Neuronal stem cell (in vitro differentiated cells): ENCODE data around the gene TXNDC11. TPM values are rescaled to one million over a fixed set of nuclear protein-coding genes. Genes with fewer than 3 reads are reported as not detected.
A peak's percentile ranks its signal among the peaks of the same experiment; 100 is the strongest.

Source experiments
- DNase-seq: peaks from one replicate; pipeline ENCODE4 v3.0.0-alpha.2; 2013; ENCODE audit warnings: low spot score
- H2AFZ ChIP-seq: one replicate; pipeline ENCODE4 v1.6.1; 2013; ENCODE audit warnings: mild to moderate bottlenecking, low read length, inconsistent platforms
- H2AK5ac ChIP-seq: 2 replicates; pipeline ENCODE4 v1.6.1; 2013; ENCODE audit warnings: low read depth, mild to moderate bottlenecking, inconsistent platforms, low read length, moderate library complexity, mixed read lengths
- H2BK120ac ChIP-seq: 2 replicates; pipeline ENCODE4 v1.6.1; 2013; ENCODE audit warnings: low read depth, mild to moderate bottlenecking, inconsistent platforms, low read length, moderate library complexity, mixed read lengths
- H2BK12ac ChIP-seq: one replicate; pipeline ENCODE4 v1.6.1; 2013; ENCODE audit warnings: low read length, inconsistent platforms
- H2BK15ac ChIP-seq: 2 replicates; pipeline ENCODE4 v1.6.1; 2013; ENCODE audit warnings: mild to moderate bottlenecking, low read length, inconsistent platforms, mixed read lengths
- H2BK5ac ChIP-seq: one replicate; pipeline ENCODE4 v1.6.1; 2013; ENCODE audit warnings: inconsistent platforms, mild to moderate bottlenecking, low read length, moderate library complexity
- H3K14ac ChIP-seq: one replicate; pipeline ENCODE4 v1.6.1; 2013; ENCODE audit warnings: low read length, inconsistent platforms
- H3K18ac ChIP-seq: 2 replicates; pipeline ENCODE4 v1.6.1; 2013; ENCODE audit warnings: low read length, inconsistent platforms
- H3K23ac ChIP-seq: 2 replicates; pipeline ENCODE4 v1.6.1; 2013; ENCODE audit warnings: low read depth, mild to moderate bottlenecking, mixed read lengths, low read length, inconsistent platforms; ENCODE audit not compliant: poor library complexity
- H3K27ac ChIP-seq: replicated peaks from 3 replicates; pipeline ENCODE4 v1.5.1; 2013; ENCODE audit warnings: low read length, inconsistent platforms
- H3K27me3 ChIP-seq, 3 experiments: 2 replicates each; pipeline ENCODE4 v1.6.1; 2013; ENCODE audit warnings: low read length in 3 of 3, mild to moderate bottlenecking in 2 of 3, inconsistent platforms in 1 of 3, low read depth in 1 of 3, mixed read lengths in 1 of 3, moderate library complexity in 1 of 3; ENCODE audit not compliant: control insufficient read depth in 3 of 3, insufficient read depth in 3 of 3
- H3K36me3 ChIP-seq, 2 donors: replicated peaks in 1 of 2; 2 replicates each; pipeline ENCODE4 v1.6.1; 2013; ENCODE audit warnings: low read length in 2 of 2; ENCODE audit not compliant: control insufficient read depth in 2 of 2, insufficient read depth in 2 of 2
- H3K4ac ChIP-seq: 2 replicates; pipeline ENCODE4 v1.6.1; 2013; ENCODE audit warnings: inconsistent platforms, mild to moderate bottlenecking, low read length, moderate library complexity
- H3K4me1 ChIP-seq, 2 donors: 1 replicate in 1 of 2; 2 replicates in 1 of 2; pipeline ENCODE4 v1.6.1; 2013; ENCODE audit warnings: low read length in 2 of 2, low read depth in 1 of 2; ENCODE audit not compliant: control insufficient read depth in 2 of 2, insufficient read depth in 1 of 2
- H3K4me2 ChIP-seq: one replicate; pipeline ENCODE4 v1.6.1; 2013; ENCODE audit warnings: mild to moderate bottlenecking, low read length, inconsistent platforms; ENCODE audit not compliant: insufficient read depth, poor library complexity, severe bottlenecking
- H3K4me3 ChIP-seq, 2 donors: 2 replicates each; pipeline ENCODE4 v1.5.1; 2013; ENCODE audit warnings: low read length in 2 of 2, mild to moderate bottlenecking in 2 of 2, inconsistent platforms in 1 of 2, moderate library complexity in 1 of 2
- H3K79me1 ChIP-seq: one replicate; pipeline ENCODE4 v1.6.1; 2013; ENCODE audit warnings: low read depth, mild to moderate bottlenecking, inconsistent platforms, low read length, moderate library complexity
- H3K9ac ChIP-seq: one replicate; pipeline ENCODE4 v1.6.1; 2013; ENCODE audit warnings: mild to moderate bottlenecking, low read depth, low read length, inconsistent platforms; ENCODE audit not compliant: poor library complexity
- H3K9me3 ChIP-seq, 2 donors: replicated peaks in 1 of 2; 2 replicates each; pipeline versions ENCODE3 to v1.6.1; 2013; ENCODE audit warnings: low read length in 2 of 2, mild to moderate bottlenecking in 2 of 2, inconsistent platforms in 1 of 2, low read depth in 1 of 2, mixed read lengths in 1 of 2, moderate library complexity in 1 of 2; ENCODE audit not compliant: control insufficient read depth in 2 of 2, insufficient read depth in 1 of 2
- H4K8ac ChIP-seq: one replicate; pipeline ENCODE4 v1.6.1; 2013; ENCODE audit warnings: low read depth, mild to moderate bottlenecking, inconsistent platforms, low read length, moderate library complexity
- H4K91ac ChIP-seq: one replicate; pipeline ENCODE4 v1.6.1; 2013; ENCODE audit warnings: low read length, low read depth, mild to moderate bottlenecking, inconsistent platforms; ENCODE audit not compliant: poor library complexity
- WGBS, 2 donors: extraction: QIAGEN DNeasy Blood & Tissue Kit; methylation state at CpG; one replicate each; pipeline ENCODE4 v1.1.7; 2013; ENCODE audit warnings: missing lambda C conversion rate in 2 of 2, mixed read lengths in 1 of 2; ENCODE audit not compliant: insufficient read length in 2 of 2, insufficient replicate concordance in 1 of 2; ENCODE audit errors: extremely low coverage in 2 of 2; 5-methylcytosine and 5-hydroxymethylcytosine counted together
- small RNA-seq: library from polyadenylated mRNA; stranded (forward); fragments of <200 nt; extraction: miRNeasy Mini kit (QIAGEN cat#:217004); gene quantifications from one replicate; pipeline ENCODE3, GENCODE V24; 2013; ENCODE audit not compliant: insufficient read depth

Gene TXNDC11

GRCh38 chr16:11630046-11630767, 112.5 kb downstream of the TXNDC11 start:
- Histone ChIP-seq H3K27me3 (no peaks in the 10 kb centered on the region), H3K27ac (no peak overlapping the region), H4K91ac (peak overlapping the region; percentile 25), H3K4ac (no peak overlapping the region), H3K18ac (peak overlapping the region; percentile 44), H2AK5ac (peak overlapping the region; percentile 64), H3K4me2 (no peak overlapping the region), H3K14ac (peak overlapping the region; percentile 6), H3K79me1 (no peaks in the 10 kb centered on the region), H3K4me3 (no peak overlapping the region), H3K23ac (no peak overlapping the region), H2BK5ac (peak overlapping the region; percentile 29), H2BK120ac (peak overlapping the region; percentile 87), H3K9me3 (peaks cover 0 to 2% of the 10 kb centered on the region in 2 donors), H2BK12ac (peak overlapping the region; percentile 78), H3K36me3 (no peaks in the 10 kb centered on the region), H3K4me1 (peaks cover 11% of the 10 kb centered on the region in 2 donors), H2AFZ (no peak overlapping the region), H2BK15ac (peak overlapping the region; percentile 90), H3K9ac (peak overlapping the region; percentile 3), H4K8ac (no peak overlapping the region)
- WGBS, 2 donors, result no CpG with 5 or more reads among the region's 12 CpGs
- no peak for DNase-seq

Small RNAs within 50 kb of the gene (small RNA-seq; reads per million reads assigned to genes)
- not detected for gene RF00017
